T-helper 1 cell treated with Interleukin-12 subunit alpha and Interleukin-12 subunit beta and Interleukin-4 antibody, amounts not matched to agents 30 ng/mL and 1 ng/mL, for 36 hours (primary cell): ENCODE measurements around the gene TIE1. TPM values are rescaled to one million over a fixed set of nuclear protein-coding genes. Genes with fewer than 3 reads are reported as not detected.

Source experiments
- intact Hi-C: fragments of 100-400 bp; cut with micrococcal nuclease; formaldehyde crosslinking; loops from one replicate; pipeline ENCODE4 v1.15.1; 2024
- total RNA-seq: library from RNA; stranded (reverse); gene quantifications from 2 replicates; pipeline ENCODE4 v1.2.3, GENCODE V29; 2022

Gene TIE1
- total RNA-seq, 1 donor from 2014 or later = 0.25 TPM

- intact Hi-C loops = no loop called here
These were observed 10.7 kb downstream of the TIE1 start for GRCh38 chr1:43311521-43311920.

- intact Hi-C loops = no loop called here
These were observed 11.4 kb downstream of the TIE1 start for GRCh38 chr1:43312212-43312623.

GRCh38 chr1:43312663-43313515, 12.1 kb downstream of the TIE1 start:
- intact Hi-C loops = no loop called here

DNA sequence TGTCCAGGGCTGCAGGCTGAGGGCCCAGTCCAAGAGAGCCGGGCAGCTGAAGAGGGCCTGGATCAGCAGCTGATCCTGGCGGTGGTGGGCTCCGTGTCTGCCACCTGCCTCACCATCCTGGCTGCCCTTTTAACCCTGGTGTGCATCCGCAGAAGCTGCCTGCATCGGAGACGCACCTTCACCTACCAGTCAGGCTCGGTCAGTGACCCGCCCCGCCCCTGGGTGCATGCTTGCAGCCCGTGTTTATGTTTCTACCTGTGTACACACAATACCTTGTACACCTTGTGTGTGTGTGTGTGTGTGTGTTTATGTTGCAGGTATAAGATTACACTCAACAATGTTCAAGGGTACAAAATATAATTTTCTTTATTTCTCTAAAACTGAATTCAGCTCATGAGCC, 13.0 kb downstream of the TIE1 start:
- intact Hi-C loops = no loop called here

- intact Hi-C loops = no loop called here
These were observed 13.5 kb downstream of the TIE1 start for GRCh38 chr1:43314233-43314632.

GRCh38 chr1:43315481-43315880, 14.7 kb downstream of the TIE1 start:
- intact Hi-C loops = no loop called here

DNA sequence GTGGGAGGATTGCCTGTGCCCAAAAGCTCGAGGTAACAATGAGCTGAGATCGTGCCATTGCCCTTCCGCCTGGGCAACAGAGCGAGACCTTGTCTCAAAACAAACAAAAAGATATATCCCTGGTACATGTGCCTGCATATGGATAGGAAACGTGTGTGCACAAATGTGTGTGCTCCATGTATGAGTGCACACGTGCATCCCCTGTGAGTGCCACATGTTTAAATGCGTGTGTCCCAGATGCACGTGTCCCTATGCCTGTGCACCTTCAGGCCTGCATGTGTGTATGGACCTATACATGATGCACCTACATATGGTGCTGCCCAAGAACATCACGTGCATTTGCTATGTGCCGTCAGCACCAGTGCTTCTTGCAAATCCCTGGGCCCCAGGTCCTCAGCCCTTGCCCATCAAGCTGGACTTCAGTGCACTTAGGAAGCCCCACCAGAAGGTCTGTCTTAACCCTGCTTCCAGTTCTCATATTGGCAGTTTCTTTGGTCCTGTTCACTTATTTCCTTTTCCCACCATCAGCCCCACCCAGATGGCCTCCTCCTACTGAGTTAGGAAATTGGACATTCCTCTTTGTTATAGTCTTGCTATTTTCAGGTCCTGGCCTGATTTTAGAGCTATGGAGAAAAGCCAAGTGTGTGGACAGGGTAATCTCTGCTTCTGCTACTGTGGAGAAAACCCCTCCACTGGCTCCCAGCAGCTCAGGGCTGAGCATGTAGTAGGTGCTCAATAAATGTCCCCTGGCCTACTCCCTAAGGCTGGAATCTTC, 15.4 kb downstream of the TIE1 start:
- intact Hi-C loops = no loop called here

DNA sequence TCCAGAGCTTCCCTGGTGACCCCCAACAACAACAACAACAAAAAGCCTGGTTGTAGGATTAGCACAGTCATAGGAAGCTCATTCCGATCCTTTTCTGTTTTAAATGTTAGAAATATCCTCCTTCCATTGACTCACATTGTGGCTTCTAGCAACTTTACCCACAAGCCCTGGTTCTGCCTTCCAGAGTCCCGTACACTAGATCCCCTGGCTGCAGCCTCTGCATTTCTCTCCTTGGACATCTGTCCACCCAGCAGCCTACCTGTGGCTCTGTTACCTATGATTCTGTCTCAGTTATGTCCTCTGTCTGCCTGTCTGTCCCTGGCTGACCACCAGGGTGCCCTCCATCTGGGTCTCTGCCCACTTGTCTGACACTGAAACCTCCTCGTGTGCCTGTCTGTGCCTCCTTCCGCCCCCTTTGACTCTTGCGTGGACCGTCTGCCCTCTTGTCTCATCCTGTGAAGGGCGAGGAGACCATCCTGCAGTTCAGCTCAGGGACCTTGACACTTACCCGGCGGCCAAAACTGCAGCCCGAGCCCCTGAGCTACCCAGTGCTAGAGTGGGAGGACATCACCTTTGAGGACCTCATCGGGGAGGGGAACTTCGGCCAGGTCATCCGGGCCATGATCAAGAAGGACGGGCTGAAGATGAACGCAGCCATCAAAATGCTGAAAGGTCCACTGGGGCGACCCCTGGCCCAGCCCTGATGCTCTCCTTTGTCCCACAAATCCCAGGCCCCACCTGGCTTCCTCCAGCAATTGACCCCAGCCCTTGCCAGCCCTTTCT, 16.1 kb downstream of the TIE1 start:
- intact Hi-C loops = no loop called here

GRCh38 chr1:43317817-43318471, 17.2 kb downstream of the TIE1 start:
- intact Hi-C loops = no loop called here

DNA sequence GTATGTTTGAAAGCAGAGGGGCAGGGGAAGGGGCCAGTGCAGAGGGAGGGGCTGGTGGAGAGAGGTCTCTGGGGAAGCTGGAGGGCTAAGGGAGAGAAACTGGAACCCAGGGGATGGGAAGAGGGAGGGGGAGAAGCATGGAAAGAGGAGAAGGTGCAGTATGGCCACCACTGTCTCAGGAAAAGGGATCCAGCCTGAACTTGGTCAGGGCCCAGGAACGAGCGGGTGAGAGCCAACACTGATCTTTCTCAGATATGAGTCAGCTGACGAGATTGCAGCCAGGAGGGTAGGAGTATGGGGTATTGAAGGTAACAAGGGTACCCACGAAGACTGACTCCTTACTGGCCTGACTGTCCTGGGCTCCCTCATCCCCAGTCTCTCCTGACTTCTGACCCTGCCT, 18.0 kb downstream of the TIE1 start:
- intact Hi-C loops = no loop called here

- intact Hi-C loops = no loop called here
These were observed 18.5 kb downstream of the TIE1 start for GRCh38 chr1:43319288-43319687.

- intact Hi-C loops = no loop called here
These were observed 19.0 kb downstream of the TIE1 start for GRCh38 chr1:43319766-43320165.

- intact Hi-C loops = no loop called here
These were observed 20.6 kb downstream of the TIE1 start for GRCh38 chr1:43321331-43321891.

DNA sequence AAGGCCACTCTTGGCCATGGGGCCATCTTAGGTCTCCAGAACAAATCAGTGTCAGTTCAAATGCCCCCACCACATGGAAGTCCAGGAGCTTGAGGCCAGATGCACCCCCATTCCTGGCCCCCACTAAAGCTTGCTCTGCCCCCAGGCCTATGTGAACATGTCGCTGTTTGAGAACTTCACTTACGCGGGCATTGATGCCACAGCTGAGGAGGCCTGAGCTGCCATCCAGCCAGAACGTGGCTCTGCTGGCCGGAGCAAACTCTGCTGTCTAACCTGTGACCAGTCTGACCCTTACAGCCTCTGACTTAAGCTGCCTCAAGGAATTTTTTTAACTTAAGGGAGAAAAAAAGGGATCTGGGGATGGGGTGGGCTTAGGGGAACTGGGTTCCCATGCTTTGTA, 21.7 kb downstream of the TIE1 start:
- intact Hi-C loops = no loop called here

GRCh38 chr1:43324810-43325209, 24.0 kb downstream of the TIE1 start:
- intact Hi-C loops = no loop called here

- intact Hi-C loops = no loop called here
These were observed 24.6 kb downstream of the TIE1 start for GRCh38 chr1:43325381-43325780.

- intact Hi-C loops = no loop called here
These were observed 26.9 kb downstream of the TIE1 start for GRCh38 chr1:43327549-43328292.

DNA sequence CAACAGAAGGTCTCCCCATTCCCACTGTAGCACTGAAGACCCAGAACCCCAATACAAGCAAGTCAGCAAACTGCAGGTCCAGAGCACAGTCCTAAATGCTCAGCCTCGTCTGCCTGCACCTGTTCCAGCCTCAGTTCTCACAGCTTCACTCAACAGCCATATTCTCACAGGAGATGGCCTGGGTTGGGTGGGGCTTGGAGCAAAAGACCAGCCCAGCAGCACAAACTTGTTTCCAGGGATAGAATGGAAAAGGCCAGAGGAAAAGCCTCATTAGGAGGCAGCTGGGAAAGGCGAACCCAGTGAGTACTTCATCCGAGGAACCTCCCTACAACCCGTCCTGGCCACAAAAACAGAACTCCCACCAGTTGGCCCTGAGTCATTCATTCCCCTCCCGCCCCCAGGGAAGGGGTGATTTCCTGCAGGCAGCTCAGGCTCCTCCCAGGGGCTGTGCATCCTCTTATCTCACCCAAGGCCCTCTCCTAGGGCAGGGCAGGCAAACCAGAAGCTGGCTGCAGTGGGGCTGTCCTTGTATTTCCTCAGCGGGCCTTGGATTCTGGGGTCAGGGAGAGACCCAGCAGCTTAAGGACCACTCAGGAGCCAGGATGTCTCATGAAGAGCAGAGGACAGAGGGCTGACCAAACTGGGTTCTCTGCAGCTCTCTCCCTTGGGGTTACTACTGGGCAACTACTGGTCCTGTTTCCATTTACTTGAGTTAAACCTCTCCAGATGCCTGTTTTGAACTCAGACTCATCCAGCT, 29.4 kb downstream of the TIE1 start:
- intact Hi-C loops = no loop called here

DNA sequence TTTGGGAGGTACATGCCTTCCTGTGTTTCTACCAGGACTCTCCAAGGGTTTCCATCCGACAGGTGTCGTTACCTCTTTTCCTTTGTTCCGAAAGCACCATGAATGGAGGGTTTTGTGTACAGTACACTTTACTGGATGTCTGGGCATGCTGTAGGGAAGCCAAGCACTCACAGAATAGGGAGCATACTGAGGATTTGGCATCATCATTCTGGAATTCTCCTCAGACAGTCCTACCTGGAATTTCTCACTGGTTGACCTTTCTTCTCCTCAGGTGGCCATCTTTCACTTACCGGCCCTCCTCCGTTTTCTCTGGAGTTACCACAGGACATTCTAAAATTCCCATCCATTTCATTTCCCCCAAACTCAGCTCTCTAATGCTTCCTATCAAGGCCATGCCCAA, 30.9 kb downstream of the TIE1 start:
- intact Hi-C loops = no loop called here
